ENCODE data around the gene ADGRD1.

The ADGRD1 gene

DNA sequence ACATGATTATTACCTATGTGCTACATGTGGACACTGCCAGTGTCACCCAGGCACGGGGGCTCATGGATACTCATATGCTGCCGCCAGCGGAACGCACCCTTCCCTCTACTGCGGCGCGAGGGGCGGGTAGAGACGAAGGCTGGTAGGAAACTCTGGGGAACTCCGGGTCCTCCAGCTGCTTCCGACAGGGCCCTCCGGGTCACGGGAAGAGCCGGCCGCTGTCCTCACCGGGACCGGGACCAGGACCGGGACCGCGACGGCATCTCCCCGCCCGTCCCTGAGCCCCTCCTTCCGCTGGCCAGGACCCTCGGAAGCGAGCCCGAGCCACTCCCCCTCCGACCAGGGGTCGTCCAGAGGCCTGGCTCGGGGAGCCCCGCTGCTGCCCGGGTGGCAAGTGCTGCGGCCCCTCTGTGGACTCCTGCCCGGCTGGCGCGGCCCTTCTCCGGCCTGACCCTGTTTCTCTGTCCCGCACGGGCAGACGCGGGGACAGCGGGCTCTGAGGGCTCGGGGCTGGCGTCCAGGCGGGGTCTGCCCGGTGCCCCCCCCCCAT is 209.6 kb downstream of the ADGRD1 start:
- TF ChIP-seq EZH2phosphoT487 (IDR thresholded peaks at IDR 0.05; ENCODE audit: borderline replicate concordance, low read length), result no peak
- TF ChIP-seq, protein P1, sequence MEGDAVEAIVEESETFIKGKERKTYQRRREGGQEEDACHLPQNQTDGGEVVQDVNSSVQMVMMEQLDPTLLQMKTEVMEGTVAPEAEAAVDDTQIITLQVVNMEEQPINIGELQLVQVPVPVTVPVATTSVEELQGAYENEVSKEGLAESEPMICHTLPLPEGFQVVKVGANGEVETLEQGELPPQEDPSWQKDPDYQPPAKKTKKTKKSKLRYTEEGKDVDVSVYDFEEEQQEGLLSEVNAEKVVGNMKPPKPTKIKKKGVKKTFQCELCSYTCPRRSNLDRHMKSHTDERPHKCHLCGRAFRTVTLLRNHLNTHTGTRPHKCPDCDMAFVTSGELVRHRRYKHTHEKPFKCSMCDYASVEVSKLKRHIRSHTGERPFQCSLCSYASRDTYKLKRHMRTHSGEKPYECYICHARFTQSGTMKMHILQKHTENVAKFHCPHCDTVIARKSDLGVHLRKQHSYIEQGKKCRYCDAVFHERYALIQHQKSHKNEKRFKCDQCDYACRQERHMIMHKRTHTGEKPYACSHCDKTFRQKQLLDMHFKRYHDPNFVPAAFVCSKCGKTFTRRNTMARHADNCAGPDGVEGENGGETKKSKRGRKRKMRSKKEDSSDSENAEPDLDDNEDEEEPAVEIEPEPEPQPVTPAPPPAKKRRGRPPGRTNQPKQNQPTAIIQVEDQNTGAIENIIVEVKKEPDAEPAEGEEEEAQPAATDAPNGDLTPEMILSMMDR (IDR thresholded peaks at IDR 0.05; ENCODE audit: low read depth, low read length, poor library complexity, severe bottlenecking), result no peak
- no peaks in the 10 kb centered on the region for H4K20me1 ChIP-seq (ENCODE audit: control insufficient read depth, insufficient read depth, low read depth, low read length)
- H3K9me2 ChIP-seq (replicated peaks; ENCODE audit: control insufficient read depth, low read length), result no peaks in the 10 kb centered on the region
- H3K79me2 ChIP-seq (ENCODE audit: control insufficient read depth, low read length), result no peaks in the 10 kb centered on the region
- no peak overlapping the region for H3K27ac ChIP-seq (ENCODE audit: low read depth, low read length)
- no peaks in the 10 kb centered on the region for H3K36me3 ChIP-seq (ENCODE audit: control insufficient read depth, low read length)
- H3K27me3 ChIP-seq (ENCODE audit: control insufficient read depth, low read length), result peaks cover 2% of the 10 kb centered on the region; the same call in 1 of the 2 replicates
- H3K4me2 ChIP-seq (ENCODE audit: low read length), result no peak overlapping the region
- H3F3A ChIP-seq (ENCODE audit: control insufficient read depth, insufficient read depth), result no peaks in the 10 kb centered on the region
- no peaks in the 10 kb centered on the region for H3K4me1 ChIP-seq (ENCODE audit: control insufficient read depth, low read length)
- no peak overlapping the region for H3K4me3 ChIP-seq (ENCODE audit: low read length)
- H3K9me3 ChIP-seq (ENCODE audit: control insufficient read depth, insufficient read depth, low read length), result peaks cover 3% of the 10 kb centered on the region; the same call in 1 of the 2 replicates

GRCh38 chr12:131164096-131164872 is 210.6 kb downstream of the ADGRD1 start:
- no peaks in the 10 kb centered on the region for H3F3A ChIP-seq (ENCODE audit: control insufficient read depth, insufficient read depth)
- no peaks in the 10 kb centered on the region for H3K9me2 ChIP-seq (replicated peaks; ENCODE audit: control insufficient read depth, low read length)
- H3K79me2 ChIP-seq (ENCODE audit: control insufficient read depth, low read length), result no peaks in the 10 kb centered on the region
- H3K9me3 ChIP-seq (ENCODE audit: control insufficient read depth, insufficient read depth, low read length), result peaks cover 3% of the 10 kb centered on the region; the same call in 1 of the 2 replicates
- no peak overlapping the region for H3K27ac ChIP-seq (ENCODE audit: low read depth, low read length)
- TF ChIP-seq EZH2phosphoT487 (IDR thresholded peaks at IDR 0.05; ENCODE audit: borderline replicate concordance, low read length), result no peak
- TF ChIP-seq, protein P1 (IDR thresholded peaks at IDR 0.05; ENCODE audit: low read depth, low read length, poor library complexity, severe bottlenecking), result no peak
- H3K4me3 ChIP-seq (ENCODE audit: low read length), result no peak overlapping the region
- no peak overlapping the region for H3K4me2 ChIP-seq (ENCODE audit: low read length)
- no peaks in the 10 kb centered on the region for H3K36me3 ChIP-seq (ENCODE audit: control insufficient read depth, low read length)
- no peaks in the 10 kb centered on the region for H4K20me1 ChIP-seq (ENCODE audit: control insufficient read depth, insufficient read depth, low read depth, low read length)
- H3K27me3 ChIP-seq (ENCODE audit: control insufficient read depth, low read length), result peaks cover 2% of the 10 kb centered on the region; the same call in 1 of the 2 replicates
- H3K4me1 ChIP-seq (ENCODE audit: control insufficient read depth, low read length), result no peaks in the 10 kb centered on the region

DNA sequence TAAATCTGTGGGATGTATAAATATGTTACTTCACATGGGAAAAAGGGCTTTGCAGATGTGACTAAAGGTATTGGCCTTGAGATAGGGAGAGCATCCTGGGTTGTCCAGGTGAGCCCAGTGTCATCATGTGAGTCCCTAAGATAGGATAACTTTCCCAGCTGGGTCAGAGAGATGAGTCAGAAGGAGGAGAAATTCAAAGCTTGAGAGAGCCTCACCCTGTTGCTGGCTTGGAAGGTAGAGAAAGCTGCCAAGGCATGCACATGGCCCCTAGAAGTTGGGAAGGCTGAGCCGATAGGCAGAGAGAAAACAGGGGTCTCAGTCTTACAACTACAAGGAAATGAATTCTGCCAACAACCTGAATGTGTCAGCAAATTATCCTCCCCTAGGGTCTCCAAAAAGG is 213.0 kb downstream of the ADGRD1 start:
- Histone ChIP-seq H3K4me2 (ENCODE audit: low read length) (no peak overlapping the region), H3K27ac (ENCODE audit: low read depth, low read length) (no peak overlapping the region), H3K79me2 (ENCODE audit: control insufficient read depth, low read length) (no peaks in the 10 kb centered on the region), H3K4me3 (ENCODE audit: low read length) (no peak overlapping the region), H3K9me2 (replicated peaks; ENCODE audit: control insufficient read depth, low read length) (no peaks in the 10 kb centered on the region), H4K20me1 (ENCODE audit: control insufficient read depth, insufficient read depth, low read depth, low read length) (no peaks in the 10 kb centered on the region), H3K27me3 (ENCODE audit: control insufficient read depth, low read length) (peaks cover 4% of the 10 kb centered on the region; the same call in 1 of the 2 replicates), H3K36me3 (ENCODE audit: control insufficient read depth, low read length) (no peaks in the 10 kb centered on the region), H3K4me1 (ENCODE audit: control insufficient read depth, low read length) (no peaks in the 10 kb centered on the region), H3K9me3 (ENCODE audit: control insufficient read depth, insufficient read depth, low read length) (peaks cover 3% of the 10 kb centered on the region; the same call in 1 of the 2 replicates), H3F3A (ENCODE audit: control insufficient read depth, insufficient read depth) (no peaks in the 10 kb centered on the region)
- TF ChIP-seq, protein P1 (IDR thresholded peaks at IDR 0.05; ENCODE audit: low read depth, low read length, poor library complexity, severe bottlenecking), result no peak
- TF ChIP-seq EZH2phosphoT487 (IDR thresholded peaks at IDR 0.05; ENCODE audit: borderline replicate concordance, low read length), result no peak
